ENCODE results near the gene ACOX3. TPM values are rescaled to one million over a fixed set of nuclear protein-coding genes. Genes with fewer than 3 reads are reported as not detected.

Gene ACOX3
- total and polyA plus RNA-seq, 10 of the 15 experiments (the other 5 are each of a cell fraction or from before 2014, with no cell fraction given): 2.0 to 24.5 (median 14.0) TPM

DNA sequence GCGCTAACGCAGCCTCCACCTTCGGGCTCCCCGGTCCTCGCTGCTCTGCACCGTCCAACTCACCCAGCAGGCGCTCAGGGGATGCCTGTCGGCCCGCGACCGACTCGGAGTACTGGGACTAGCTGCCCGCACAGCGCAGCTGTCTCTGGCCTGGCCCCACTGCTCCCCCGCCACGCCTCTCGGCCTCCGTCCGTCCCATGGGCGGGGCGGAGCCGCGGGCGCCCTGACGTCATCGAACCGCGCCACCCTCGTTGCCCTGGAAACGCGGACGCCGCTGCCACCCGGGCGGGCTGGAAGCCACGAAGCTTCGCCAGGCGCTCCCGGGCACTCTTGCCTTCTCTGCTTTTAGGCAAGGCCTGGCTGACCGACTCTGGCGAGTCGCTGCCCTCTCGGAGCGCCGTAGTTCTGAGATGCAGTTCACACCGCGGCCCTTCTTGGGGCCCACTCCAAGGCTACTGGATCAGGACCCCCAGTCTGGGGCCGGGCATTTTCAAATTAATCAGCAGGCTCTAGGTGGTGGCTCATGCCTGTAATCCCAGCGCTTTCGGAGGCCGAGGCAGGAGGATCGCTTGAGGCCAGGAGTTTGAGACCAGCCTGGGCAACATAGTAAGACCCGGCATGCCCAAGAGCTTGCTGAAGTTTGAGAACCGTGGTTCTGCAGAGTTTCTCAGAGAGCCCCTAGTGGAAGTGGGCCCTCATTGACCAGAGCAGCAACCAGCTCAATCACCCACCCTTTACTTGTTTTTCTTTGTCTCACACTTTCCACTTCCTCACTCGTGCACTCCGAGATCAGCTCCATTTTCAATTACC, 12.0 kb downstream of the ACOX3 start (continued):
- TF ChIP-seq ZZZ3 (IDR thresholded peaks at IDR 0.05; ENCODE audit: control insufficient read depth, insufficient read length, low read depth) (no peak), RAD51 (IDR thresholded peaks at IDR 0.05) (no peak), NFYB (IDR thresholded peaks at IDR 0.05; ENCODE audit: insufficient read depth, low read depth, low read length) (no peak), ZNF622 (IDR thresholded peaks at IDR 0.05) (no peak), KDM1A (IDR thresholded peaks at IDR 0.05; ENCODE audit: borderline replicate concordance) (no peak), NR2F1 (conservative IDR thresholded peaks at IDR 0.05) (0 out of 2 replicates have a peak, but pooled peaks have one; percentile 37), EP300 (IDR thresholded peaks at IDR 0.05; ENCODE audit: borderline replicate concordance in 1 of 2, control insufficient read depth in 1 of 2, low read depth in 2 of 2, low read length in 2 of 2) (no peak), ZSCAN29 (IDR thresholded peaks at IDR 0.05) (no peak), SIN3A (IDR thresholded peaks at IDR 0.05; ENCODE audit: low read depth, low read length) (peak; percentile 100), GATAD2B (conservative IDR thresholded peaks at IDR 0.05; ENCODE audit: low read depth) (no peak; the same call in 1 of the 2 replicates), SMAD1 (IDR thresholded peaks at IDR 0.05; ENCODE audit: low read depth, partially characterized antibody) (no peak)
- TF ChIP-seq, protein P1, sequence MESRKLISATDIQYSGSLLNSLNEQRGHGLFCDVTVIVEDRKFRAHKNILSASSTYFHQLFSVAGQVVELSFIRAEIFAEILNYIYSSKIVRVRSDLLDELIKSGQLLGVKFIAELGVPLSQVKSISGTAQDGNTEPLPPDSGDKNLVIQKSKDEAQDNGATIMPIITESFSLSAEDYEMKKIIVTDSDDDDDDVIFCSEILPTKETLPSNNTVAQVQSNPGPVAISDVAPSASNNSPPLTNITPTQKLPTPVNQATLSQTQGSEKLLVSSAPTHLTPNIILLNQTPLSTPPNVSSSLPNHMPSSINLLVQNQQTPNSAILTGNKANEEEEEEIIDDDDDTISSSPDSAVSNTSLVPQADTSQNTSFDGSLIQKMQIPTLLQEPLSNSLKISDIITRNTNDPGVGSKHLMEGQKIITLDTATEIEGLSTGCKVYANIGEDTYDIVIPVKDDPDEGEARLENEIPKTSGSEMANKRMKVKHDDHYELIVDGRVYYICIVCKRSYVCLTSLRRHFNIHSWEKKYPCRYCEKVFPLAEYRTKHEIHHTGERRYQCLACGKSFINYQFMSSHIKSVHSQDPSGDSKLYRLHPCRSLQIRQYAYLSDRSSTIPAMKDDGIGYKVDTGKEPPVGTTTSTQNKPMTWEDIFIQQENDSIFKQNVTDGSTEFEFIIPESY (IDR thresholded peaks at IDR 0.05): no peak
- TF ChIP-seq, protein P2, sequence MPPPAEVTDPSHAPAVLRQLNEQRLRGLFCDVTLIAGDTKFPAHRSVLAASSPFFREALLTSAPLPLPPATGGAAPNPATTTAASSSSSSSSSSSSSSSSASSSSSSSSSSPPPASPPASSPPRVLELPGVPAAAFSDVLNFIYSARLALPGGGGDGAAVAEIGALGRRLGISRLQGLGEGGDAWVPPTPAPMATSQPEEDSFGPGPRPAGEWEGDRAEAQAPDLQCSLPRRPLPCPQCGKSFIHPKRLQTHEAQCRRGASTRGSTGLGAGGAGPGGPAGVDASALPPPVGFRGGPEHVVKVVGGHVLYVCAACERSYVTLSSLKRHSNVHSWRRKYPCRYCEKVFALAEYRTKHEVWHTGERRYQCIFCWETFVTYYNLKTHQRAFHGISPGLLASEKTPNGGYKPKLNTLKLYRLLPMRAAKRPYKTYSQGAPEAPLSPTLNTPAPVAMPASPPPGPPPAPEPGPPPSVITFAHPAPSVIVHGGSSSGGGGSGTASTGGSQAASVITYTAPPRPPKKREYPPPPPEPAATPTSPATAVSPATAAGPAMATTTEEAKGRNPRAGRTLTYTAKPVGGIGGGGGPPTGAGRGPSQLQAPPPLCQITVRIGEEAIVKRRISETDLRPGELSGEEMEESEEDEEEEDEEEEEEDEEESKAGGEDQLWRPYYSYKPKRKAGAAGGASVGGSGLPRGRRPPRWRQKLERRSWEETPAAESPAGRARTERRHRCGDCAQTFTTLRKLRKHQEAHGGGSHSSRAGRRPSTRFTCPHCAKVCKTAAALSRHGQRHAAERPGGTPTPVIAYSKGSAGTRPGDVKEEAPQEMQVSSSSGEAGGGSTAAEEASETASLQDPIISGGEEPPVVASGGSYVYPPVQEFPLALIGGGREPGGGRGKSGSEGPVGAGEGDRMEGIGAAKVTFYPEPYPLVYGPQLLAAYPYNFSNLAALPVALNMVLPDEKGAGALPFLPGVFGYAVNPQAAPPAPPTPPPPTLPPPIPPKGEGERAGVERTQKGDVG (CRISPR knock-in tag; IDR thresholded peaks at IDR 0.05): 0 out of 2 replicates have a peak, but pooled peaks have one; percentile 12
- TF ChIP-seq, protein P3, sequence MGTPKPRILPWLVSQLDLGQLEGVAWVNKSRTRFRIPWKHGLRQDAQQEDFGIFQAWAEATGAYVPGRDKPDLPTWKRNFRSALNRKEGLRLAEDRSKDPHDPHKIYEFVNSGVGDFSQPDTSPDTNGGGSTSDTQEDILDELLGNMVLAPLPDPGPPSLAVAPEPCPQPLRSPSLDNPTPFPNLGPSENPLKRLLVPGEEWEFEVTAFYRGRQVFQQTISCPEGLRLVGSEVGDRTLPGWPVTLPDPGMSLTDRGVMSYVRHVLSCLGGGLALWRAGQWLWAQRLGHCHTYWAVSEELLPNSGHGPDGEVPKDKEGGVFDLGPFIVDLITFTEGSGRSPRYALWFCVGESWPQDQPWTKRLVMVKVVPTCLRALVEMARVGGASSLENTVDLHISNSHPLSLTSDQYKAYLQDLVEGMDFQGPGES (IDR thresholded peaks at IDR 0.05): no peak
- TF ChIP-seq, protein P4, sequence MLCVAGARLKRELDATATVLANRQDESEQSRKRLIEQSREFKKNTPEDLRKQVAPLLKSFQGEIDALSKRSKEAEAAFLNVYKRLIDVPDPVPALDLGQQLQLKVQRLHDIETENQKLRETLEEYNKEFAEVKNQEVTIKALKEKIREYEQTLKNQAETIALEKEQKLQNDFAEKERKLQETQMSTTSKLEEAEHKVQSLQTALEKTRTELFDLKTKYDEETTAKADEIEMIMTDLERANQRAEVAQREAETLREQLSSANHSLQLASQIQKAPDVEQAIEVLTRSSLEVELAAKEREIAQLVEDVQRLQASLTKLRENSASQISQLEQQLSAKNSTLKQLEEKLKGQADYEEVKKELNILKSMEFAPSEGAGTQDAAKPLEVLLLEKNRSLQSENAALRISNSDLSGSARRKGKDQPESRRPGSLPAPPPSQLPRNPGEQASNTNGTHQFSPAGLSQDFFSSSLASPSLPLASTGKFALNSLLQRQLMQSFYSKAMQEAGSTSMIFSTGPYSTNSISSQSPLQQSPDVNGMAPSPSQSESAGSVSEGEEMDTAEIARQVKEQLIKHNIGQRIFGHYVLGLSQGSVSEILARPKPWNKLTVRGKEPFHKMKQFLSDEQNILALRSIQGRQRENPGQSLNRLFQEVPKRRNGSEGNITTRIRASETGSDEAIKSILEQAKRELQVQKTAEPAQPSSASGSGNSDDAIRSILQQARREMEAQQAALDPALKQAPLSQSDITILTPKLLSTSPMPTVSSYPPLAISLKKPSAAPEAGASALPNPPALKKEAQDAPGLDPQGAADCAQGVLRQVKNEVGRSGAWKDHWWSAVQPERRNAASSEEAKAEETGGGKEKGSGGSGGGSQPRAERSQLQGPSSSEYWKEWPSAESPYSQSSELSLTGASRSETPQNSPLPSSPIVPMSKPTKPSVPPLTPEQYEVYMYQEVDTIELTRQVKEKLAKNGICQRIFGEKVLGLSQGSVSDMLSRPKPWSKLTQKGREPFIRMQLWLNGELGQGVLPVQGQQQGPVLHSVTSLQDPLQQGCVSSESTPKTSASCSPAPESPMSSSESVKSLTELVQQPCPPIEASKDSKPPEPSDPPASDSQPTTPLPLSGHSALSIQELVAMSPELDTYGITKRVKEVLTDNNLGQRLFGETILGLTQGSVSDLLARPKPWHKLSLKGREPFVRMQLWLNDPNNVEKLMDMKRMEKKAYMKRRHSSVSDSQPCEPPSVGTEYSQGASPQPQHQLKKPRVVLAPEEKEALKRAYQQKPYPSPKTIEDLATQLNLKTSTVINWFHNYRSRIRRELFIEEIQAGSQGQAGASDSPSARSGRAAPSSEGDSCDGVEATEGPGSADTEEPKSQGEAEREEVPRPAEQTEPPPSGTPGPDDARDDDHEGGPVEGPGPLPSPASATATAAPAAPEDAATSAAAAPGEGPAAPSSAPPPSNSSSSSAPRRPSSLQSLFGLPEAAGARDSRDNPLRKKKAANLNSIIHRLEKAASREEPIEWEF (IDR thresholded peaks at IDR 0.05; ENCODE audit: insufficient replicate concordance, low read depth, low read length): no peak
